ENCODE measurements around the gene GTF2F1. TPM values are rescaled to one million over a fixed set of nuclear protein-coding genes. Genes with fewer than 3 reads are reported as not detected.

GTF2F1 gene
- total and polyA plus RNA-seq, 9 of the 15 experiments (the other 6 are each of a cell fraction or from before 2014, with no cell fraction given): 4.7 to 75.4 (median 68.4) TPM

DNA sequence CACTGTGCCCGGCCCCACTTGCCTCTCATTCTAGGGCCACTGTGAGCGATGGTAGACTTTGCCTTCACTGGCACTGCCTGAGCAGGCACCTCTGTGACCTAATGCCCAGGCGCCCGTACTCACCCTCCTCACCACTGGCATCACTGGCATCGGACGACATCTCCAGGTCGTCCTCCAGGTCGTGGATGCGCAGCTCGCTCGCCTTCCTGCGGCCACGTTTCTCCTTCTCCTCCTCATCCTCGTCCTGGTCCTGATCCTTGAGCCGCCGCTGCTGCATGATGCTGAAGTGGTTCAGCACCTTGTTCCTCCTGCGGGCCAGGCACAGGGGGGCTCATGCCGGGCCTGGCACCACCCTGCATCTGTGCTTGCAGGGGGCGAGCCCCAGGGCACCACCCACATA lies 9.8 kb downstream of the GTF2F1 start:
- no peaks in the 10 kb centered on the region for H4K20me1 ChIP-seq (replicated peaks; ENCODE audit: control insufficient read depth, insufficient read depth, low read length)
- in situ Hi-C loops (cut with MboI): no loop called here
- WGBS (ENCODE audit: insufficient coverage, low coverage, missing lambda C conversion rate): 93% methylated on average over 9 of the region's 19 CpGs
- peaks cover 86% of the 10 kb centered on the region; the same call in 2 of the 3 replicates for H3K36me3 ChIP-seq (ENCODE audit: control insufficient read depth, insufficient read depth, low read length)
- H3K4me3 ChIP-seq: no peak overlapping the region
- peaks cover 0 to 21% of the 10 kb centered on the region in 2 experiments; a peak in 1 of 5 replicates for H3K4me1 ChIP-seq (replicated peaks in 1 of 2; ENCODE audit: control insufficient read depth in 2 of 2, insufficient read depth in 2 of 2, low read length in 2 of 2)
- ChIA-PET POLR2A (no interaction called here), CTCF (ENCODE audit: low intra/inter-chr PET ratio) (no interaction called here)
- H2AFZ ChIP-seq (ENCODE audit: low read depth, low read length): no peak overlapping the region
- no peak overlapping the region for H3K4me2 ChIP-seq (ENCODE audit: insufficient read depth, low read length)
- no peak overlapping the region for H3K27ac ChIP-seq (ENCODE audit: extremely low read depth, low read depth, low read length)
- DNase-seq (ENCODE audit: extremely low read depth in 1 of 4, low spot score in 3 of 4) (no peak), FAIRE-seq (no peak), ATAC-seq (no peak)
- intact Hi-C loops (cut with micrococcal nuclease): no loop called here
- H3K79me2 ChIP-seq (ENCODE audit: control insufficient read depth, insufficient read depth, low read length): no peaks in the 10 kb centered on the region
- BruUV-seq (replicated peaks): no TSS peak
- H3K9me1 ChIP-seq (ENCODE audit: control insufficient read depth, insufficient read depth, low read length): no peaks in the 10 kb centered on the region
- H3K9me3 ChIP-seq (replicated peaks; ENCODE audit: control insufficient read depth, insufficient read depth, low read depth, low read length): no peaks in the 10 kb centered on the region
- H3K27me3 ChIP-seq (ENCODE audit: control insufficient read depth in 2 of 2, insufficient read depth in 2 of 2, low read length in 2 of 2): no peaks in the 10 kb centered on the region
- TF ChIP-seq MYNN (IDR thresholded peaks at IDR 0.05): no peak
- TF ChIP-seq MYNN (CRISPR knock-in tag; IDR thresholded peaks at IDR 0.05): no peak
- peak; percentile 62 for TF ChIP-seq RBFOX2 (IDR thresholded peaks at IDR 0.05; ENCODE audit: low read depth, low read length)
- TF ChIP-seq POLR2G (IDR thresholded peaks at IDR 0.05; ENCODE audit: low read depth, low read length): peak; percentile 48; the same call in 1 of the 2 replicates
- H3K9ac ChIP-seq (ENCODE audit: insufficient read depth in 1 of 2, low read depth in 2 of 2, low read length in 2 of 2): no peak overlapping the region

DNA sequence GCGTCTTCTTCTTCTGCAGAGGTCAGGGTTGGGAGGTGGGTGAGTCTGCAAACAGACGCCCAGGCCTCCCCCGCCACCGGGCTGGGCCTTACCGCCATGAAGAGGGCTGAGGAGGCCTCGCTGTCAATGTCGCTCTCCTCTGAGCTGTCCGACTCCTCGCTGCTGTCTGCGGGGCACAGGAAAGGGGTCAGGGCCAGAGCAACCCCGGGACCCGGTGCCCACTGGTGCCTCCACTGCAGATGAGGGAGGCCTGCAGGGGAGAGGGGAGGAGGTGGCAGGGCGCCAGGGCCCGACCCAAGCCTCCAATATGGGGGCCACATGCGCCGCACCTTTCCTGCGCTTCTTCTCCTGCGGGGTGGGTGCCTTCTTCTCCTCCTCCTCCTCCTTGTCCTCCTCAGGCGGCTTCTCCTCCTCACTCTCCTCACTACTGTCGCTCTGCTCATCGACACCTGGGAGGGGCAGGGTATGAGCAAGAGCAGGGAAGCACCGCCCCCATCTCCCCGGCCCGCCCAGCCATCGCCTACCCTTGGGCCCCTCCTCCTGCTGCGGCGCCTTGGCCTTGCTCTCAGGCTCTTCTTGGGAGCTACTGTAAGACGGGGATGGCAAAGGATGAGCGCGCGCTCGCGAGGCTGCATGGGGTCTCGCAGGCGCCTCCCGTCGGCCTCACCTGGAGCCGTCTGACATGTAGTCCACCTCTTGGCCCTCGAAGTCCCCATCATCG lies 11.8 kb downstream of the GTF2F1 start:
- POLR2A ChIA-PET: no interaction called here
- H3K4me2 ChIP-seq (ENCODE audit: insufficient read depth, low read length): no peak overlapping the region
- H3K79me2 ChIP-seq (ENCODE audit: control insufficient read depth, insufficient read depth, low read length): no peaks in the 10 kb centered on the region
- H3K4me1 ChIP-seq (replicated peaks in 1 of 2; ENCODE audit: control insufficient read depth in 2 of 2, insufficient read depth in 2 of 2, low read length in 2 of 2): peaks cover 0 to 16% of the 10 kb centered on the region in 2 experiments; a peak in 1 of 5 replicates
- in situ Hi-C loops (cut with MboI) (no loop called here), intact Hi-C loops (cut with micrococcal nuclease) (no loop called here)
- FAIRE-seq (no peak), ATAC-seq (peak; percentile 57), DNase-seq (ENCODE audit: extremely low read depth in 1 of 4, low spot score in 3 of 4) (peak in 2 of 4 experiments; percentile 35 to 43)
- no peaks in the 10 kb centered on the region for H3K27me3 ChIP-seq (ENCODE audit: control insufficient read depth in 2 of 2, insufficient read depth in 2 of 2, low read length in 2 of 2)
- H3K9me3 ChIP-seq (replicated peaks; ENCODE audit: control insufficient read depth, insufficient read depth, low read depth, low read length): no peaks in the 10 kb centered on the region
- BruUV-seq (replicated peaks): TSS peak; percentile 86
- peaks cover 75% of the 10 kb centered on the region; the same call in 2 of the 3 replicates for H3K36me3 ChIP-seq (ENCODE audit: control insufficient read depth, insufficient read depth, low read length)
- H3K9ac ChIP-seq (ENCODE audit: insufficient read depth in 1 of 2, low read depth in 2 of 2, low read length in 2 of 2): no peak overlapping the region
- H3K9me1 ChIP-seq (ENCODE audit: control insufficient read depth, insufficient read depth, low read length): no peaks in the 10 kb centered on the region
- no peak overlapping the region for H2AFZ ChIP-seq (ENCODE audit: low read depth, low read length)
- H3K4me3 ChIP-seq: no peak overlapping the region
- no peak overlapping the region for H3K27ac ChIP-seq (ENCODE audit: extremely low read depth, low read depth, low read length)
- CTCF ChIA-PET (ENCODE audit: low intra/inter-chr PET ratio): no interaction called here
- 89% methylated on average over 19 of the region's 40 CpGs for WGBS (ENCODE audit: insufficient coverage, low coverage, missing lambda C conversion rate)
- no peaks in the 10 kb centered on the region for H4K20me1 ChIP-seq (replicated peaks; ENCODE audit: control insufficient read depth, insufficient read depth, low read length)
- TF ChIP-seq, protein P1, sequence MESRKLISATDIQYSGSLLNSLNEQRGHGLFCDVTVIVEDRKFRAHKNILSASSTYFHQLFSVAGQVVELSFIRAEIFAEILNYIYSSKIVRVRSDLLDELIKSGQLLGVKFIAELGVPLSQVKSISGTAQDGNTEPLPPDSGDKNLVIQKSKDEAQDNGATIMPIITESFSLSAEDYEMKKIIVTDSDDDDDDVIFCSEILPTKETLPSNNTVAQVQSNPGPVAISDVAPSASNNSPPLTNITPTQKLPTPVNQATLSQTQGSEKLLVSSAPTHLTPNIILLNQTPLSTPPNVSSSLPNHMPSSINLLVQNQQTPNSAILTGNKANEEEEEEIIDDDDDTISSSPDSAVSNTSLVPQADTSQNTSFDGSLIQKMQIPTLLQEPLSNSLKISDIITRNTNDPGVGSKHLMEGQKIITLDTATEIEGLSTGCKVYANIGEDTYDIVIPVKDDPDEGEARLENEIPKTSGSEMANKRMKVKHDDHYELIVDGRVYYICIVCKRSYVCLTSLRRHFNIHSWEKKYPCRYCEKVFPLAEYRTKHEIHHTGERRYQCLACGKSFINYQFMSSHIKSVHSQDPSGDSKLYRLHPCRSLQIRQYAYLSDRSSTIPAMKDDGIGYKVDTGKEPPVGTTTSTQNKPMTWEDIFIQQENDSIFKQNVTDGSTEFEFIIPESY (CRISPR knock-in tag; IDR thresholded peaks at IDR 0.05): peak; percentile 47; the same call in 1 of the 2 replicates
- TF ChIP-seq HLTF (IDR thresholded peaks at IDR 0.05) (no peak), CEBPG (CRISPR knock-in tag; IDR thresholded peaks at IDR 0.05) (no peak), CEBPG (tag; conservative IDR thresholded peaks at IDR 0.05 in 1 of 2, IDR thresholded peaks at IDR 0.05 in 1 of 2) (no peak), KDM1A (IDR thresholded peaks at IDR 0.05) (no peak), POLR2G (IDR thresholded peaks at IDR 0.05; ENCODE audit: low read depth, low read length) (peak; percentile 19), NFIC (IDR thresholded peaks at IDR 0.05) (peak; percentile 19; the same call in 1 of the 2 replicates), RBM34 (IDR thresholded peaks at IDR 0.05; ENCODE audit: borderline replicate concordance, insufficient read depth, low read length) (no peak)
- TF ChIP-seq, protein P2, sequence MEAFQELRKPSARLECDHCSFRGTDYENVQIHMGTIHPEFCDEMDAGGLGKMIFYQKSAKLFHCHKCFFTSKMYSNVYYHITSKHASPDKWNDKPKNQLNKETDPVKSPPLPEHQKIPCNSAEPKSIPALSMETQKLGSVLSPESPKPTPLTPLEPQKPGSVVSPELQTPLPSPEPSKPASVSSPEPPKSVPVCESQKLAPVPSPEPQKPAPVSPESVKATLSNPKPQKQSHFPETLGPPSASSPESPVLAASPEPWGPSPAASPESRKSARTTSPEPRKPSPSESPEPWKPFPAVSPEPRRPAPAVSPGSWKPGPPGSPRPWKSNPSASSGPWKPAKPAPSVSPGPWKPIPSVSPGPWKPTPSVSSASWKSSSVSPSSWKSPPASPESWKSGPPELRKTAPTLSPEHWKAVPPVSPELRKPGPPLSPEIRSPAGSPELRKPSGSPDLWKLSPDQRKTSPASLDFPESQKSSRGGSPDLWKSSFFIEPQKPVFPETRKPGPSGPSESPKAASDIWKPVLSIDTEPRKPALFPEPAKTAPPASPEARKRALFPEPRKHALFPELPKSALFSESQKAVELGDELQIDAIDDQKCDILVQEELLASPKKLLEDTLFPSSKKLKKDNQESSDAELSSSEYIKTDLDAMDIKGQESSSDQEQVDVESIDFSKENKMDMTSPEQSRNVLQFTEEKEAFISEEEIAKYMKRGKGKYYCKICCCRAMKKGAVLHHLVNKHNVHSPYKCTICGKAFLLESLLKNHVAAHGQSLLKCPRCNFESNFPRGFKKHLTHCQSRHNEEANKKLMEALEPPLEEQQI (IDR thresholded peaks at IDR 0.05): no peak

All from K562 (cell line).